Vagina (tissue), 2 donors: ENCODE measurements around the gene RCE1. TPM values are rescaled to one million over a fixed set of nuclear protein-coding genes. Genes with fewer than 3 reads are reported as not detected.
"Not testable (repeated sequence)": the region's sequence is repeated elsewhere in the genome, so short reads cannot be mapped to it uniquely, and the experiment has no call there.

Experiments used
- DNase-seq, 2 donors: peaks; one replicate each; pipeline ENCODE4 v3.0.0-alpha.2; 2017; ENCODE audit errors: extremely low spot score in 2 of 2
- H3K27ac ChIP-seq: fragments of 200-600 bp; sonication (generic); one replicate; pipeline ENCODE4 v1.5.1; 2019
- H3K27me3 ChIP-seq: fragments of 200-600 bp; sonication (generic); one replicate; pipeline ENCODE4 v1.5.1; 2019
- H3K36me3 ChIP-seq, 2 donors: fragments of 200-600 bp; sonication (generic); one replicate each; pipeline ENCODE4 v1.5.1; 2017 to 2019
- H3K4me1 ChIP-seq: fragments of 200-600 bp; sonication (generic); one replicate; pipeline ENCODE4 v1.5.1; 2019
- H3K4me3 ChIP-seq, 2 donors: fragments of 200-600 bp; sonication (generic); 1 replicate in 1 of 2; 2 replicates in 1 of 2; pipeline ENCODE4 v1.5.1; 2016 to 2019
- H3K9me3 ChIP-seq: fragments of 200-600 bp; sonication (generic); one replicate; pipeline ENCODE4 v1.5.1; 2019
- CTCF ChIP-seq, 3 experiments: fragments of 450-650 bp in 2 of 3; fragments of 200-600 bp in 1 of 3; sonication (generic) in 1 of 3; IDR thresholded peaks; one replicate each; pipeline ENCODE4 v1.5.1; 2017 to 2019; ENCODE audit warnings: antibody characterized with exemption in 3 of 3, mild to moderate bottlenecking in 2 of 3, moderate library complexity in 2 of 3
- POLR2A ChIP-seq, 2 donors: fragments of 450-650 bp; IDR thresholded peaks; one replicate each; pipeline ENCODE4 v1.6.1; 2017; ENCODE audit warnings: antibody characterized with exemption in 2 of 2, mild to moderate bottlenecking in 2 of 2, moderate library complexity in 2 of 2
- POLR2AphosphoS5 ChIP-seq, 2 donors: sonication (generic); formaldehyde crosslinking; IDR thresholded peaks; one replicate each; pipeline ENCODE4 v1.9.0; 2017; ENCODE audit warnings: antibody characterized with exemption in 2 of 2, mild to moderate bottlenecking in 2 of 2, low read depth in 1 of 2; ENCODE audit not compliant: insufficient read depth in 1 of 2
- intact Hi-C: fragments of 100-400 bp; cut with DNase I; formaldehyde crosslinking; loops from one replicate; pipeline ENCODE4 v1.15.1; 2023
- total RNA-seq: library from RNA; depleted of rRNA; stranded (reverse); fragments of >200 nt; gene quantifications from one replicate; pipeline ENCODE4 v1.2.3, GENCODE V29; 2016

RCE1 gene
- total RNA-seq, 1 donor from 2014 or later = 23.6 TPM

GRCh38 chr11:66823700-66824099 lies 19.5 kb upstream of the RCE1 start:
- H3K4me1 ChIP-seq = no peaks in the 10 kb centered on the region
- peaks cover 0 to 5% of the 10 kb centered on the region in 2 donors for H3K36me3 ChIP-seq
- intact Hi-C loops = no loop called here
- no peak for DNase-seq
- H3K27me3 ChIP-seq = no peaks in the 10 kb centered on the region
- H3K9me3 ChIP-seq = no peaks in the 10 kb centered on the region
- TF ChIP-seq POLR2AphosphoS5 (IDR thresholded peaks at IDR 0.05; ENCODE audit: insufficient read depth in 1 of 2, low read depth in 1 of 2) = no peak
- H3K4me3 ChIP-seq = no peak overlapping the region
- H3K27ac ChIP-seq = no peak overlapping the region

- intact Hi-C loops, H3K9me3 ChIP-seq, DNase-seq, H3K27ac ChIP-seq, H3K36me3 ChIP-seq, H3K27me3 ChIP-seq, H3K4me3 ChIP-seq, H3K4me1 ChIP-seq: not testable (repeated sequence)
Measured at GRCh38 chr11:66824573-66824972, 18.7 kb upstream of the RCE1 start.

- no peaks in the 10 kb centered on the region for H3K4me1 ChIP-seq
- no peak overlapping the region for H3K4me3 ChIP-seq
- H3K27ac ChIP-seq = no peak overlapping the region
- DNase-seq = no peak
- no peaks in the 10 kb centered on the region for H3K9me3 ChIP-seq
- no peaks in the 10 kb centered on the region for H3K27me3 ChIP-seq
- TF ChIP-seq POLR2AphosphoS5 (IDR thresholded peaks at IDR 0.05; ENCODE audit: insufficient read depth in 1 of 2, low read depth in 1 of 2) (no peak), CTCF (IDR thresholded peaks at IDR 0.05) (peak in 1 of 3 experiments; percentile 24), POLR2A (IDR thresholded peaks at IDR 0.05) (no peak)
- intact Hi-C loops = no loop called here
- no peaks in the 10 kb centered on the region for H3K36me3 ChIP-seq
Measured at GRCh38 chr11:66834539-66834845, 8.7 kb upstream of the RCE1 start.

GRCh38 chr11:66834943-66835342 lies 8.3 kb upstream of the RCE1 start:
- intact Hi-C loops = loop anchor here (5.0 kb wide), 1 partner anchor 148 kb away; no protein-coding TSS in a partner anchor
- Histone ChIP-seq H3K4me3 (no peak overlapping the region), H3K36me3 (no peaks in the 10 kb centered on the region), H3K4me1 (no peaks in the 10 kb centered on the region), H3K9me3 (no peaks in the 10 kb centered on the region), H3K27me3 (no peaks in the 10 kb centered on the region), H3K27ac (no peak overlapping the region)
- no peak for DNase-seq
- no peak for TF ChIP-seq POLR2A (IDR thresholded peaks at IDR 0.05)
- TF ChIP-seq POLR2AphosphoS5 (IDR thresholded peaks at IDR 0.05; ENCODE audit: insufficient read depth in 1 of 2, low read depth in 1 of 2) = no peak
- TF ChIP-seq CTCF (IDR thresholded peaks at IDR 0.05) = no peak

- Histone ChIP-seq H3K4me3 (no peak overlapping the region), H3K9me3 (no peaks in the 10 kb centered on the region), H3K27me3 (no peaks in the 10 kb centered on the region), H3K4me1 (no peaks in the 10 kb centered on the region), H3K27ac (no peak overlapping the region), H3K36me3 (no peaks in the 10 kb centered on the region)
- DNase-seq = no peak
- intact Hi-C loops = loop anchor here (5.0 kb wide), 1 partner anchor 149 kb away; no protein-coding TSS in a partner anchor
- TF ChIP-seq POLR2A (IDR thresholded peaks at IDR 0.05) (no peak), POLR2AphosphoS5 (IDR thresholded peaks at IDR 0.05; ENCODE audit: insufficient read depth in 1 of 2, low read depth in 1 of 2) (no peak), CTCF (IDR thresholded peaks at IDR 0.05) (no peak)
Measured at GRCh38 chr11:66835768-66836405, 7.4 kb upstream of the RCE1 start.

GRCh38 chr11:66840317-66841091 lies 2.7 kb upstream of the RCE1 start:
- DNase-seq = no peak
- Histone ChIP-seq H3K27me3 (no peaks in the 10 kb centered on the region), H3K9me3 (no peaks in the 10 kb centered on the region), H3K36me3 (peaks cover 0 to 6% of the 10 kb centered on the region in 2 donors), H3K4me1 (peaks cover 29% of the 10 kb centered on the region), H3K27ac (no peak overlapping the region), H3K4me3 (no peak overlapping the region)
- no peak for TF ChIP-seq CTCF (IDR thresholded peaks at IDR 0.05)
- TF ChIP-seq POLR2A (IDR thresholded peaks at IDR 0.05) = no peak
- no peak for TF ChIP-seq POLR2AphosphoS5 (IDR thresholded peaks at IDR 0.05; ENCODE audit: insufficient read depth in 1 of 2, low read depth in 1 of 2)
- intact Hi-C loops = no loop called here
